H9 (cell line): ENCODE results near the gene KLF11. TPM values are rescaled to one million over a fixed set of nuclear protein-coding genes. Genes with fewer than 3 reads are reported as not detected.

Source experiments
- DNase-seq: peaks from one replicate; pipeline ENCODE4 v3.0.0-alpha.2; 2017
- H2AFZ ChIP-seq: one replicate; pipeline ENCODE4 v1.6.1; 2013; ENCODE audit warnings: mild to moderate bottlenecking, low read length, control low read depth, moderate library complexity
- H2AK5ac ChIP-seq: 2 replicates; pipeline ENCODE4 v1.6.1; 2013; ENCODE audit warnings: low read length, control low read depth, mixed read lengths; ENCODE audit not compliant: insufficient read length
- H2BK120ac ChIP-seq: one replicate; pipeline ENCODE4 v1.6.1; 2013; ENCODE audit warnings: low read depth, mild to moderate bottlenecking, low read length, control low read depth, inconsistent platforms; ENCODE audit not compliant: poor library complexity, severe bottlenecking
- H2BK12ac ChIP-seq: 2 replicates; pipeline ENCODE4 v1.6.1; 2013; ENCODE audit warnings: low read length, control low read depth, mixed read lengths, low read depth; ENCODE audit not compliant: insufficient read length
- H2BK15ac ChIP-seq: 2 replicates; pipeline ENCODE4 v1.6.1; 2013; ENCODE audit warnings: low read depth, low read length, control low read depth
- H2BK20ac ChIP-seq: one replicate; pipeline ENCODE4 v1.6.1; 2013; ENCODE audit warnings: low read depth, mild to moderate bottlenecking, low read length, control low read depth, inconsistent platforms; ENCODE audit not compliant: poor library complexity, severe bottlenecking
- H2BK5ac ChIP-seq: 2 replicates; pipeline ENCODE4 v1.6.1; 2013; ENCODE audit warnings: low read length, control low read depth, mixed read lengths; ENCODE audit not compliant: insufficient read length
- H3K14ac ChIP-seq: 2 replicates; pipeline ENCODE4 v1.6.1; 2013; ENCODE audit warnings: low read length, control low read depth; ENCODE audit not compliant: insufficient read depth
- H3K18ac ChIP-seq: 2 replicates; pipeline ENCODE4 v1.6.1; 2013; ENCODE audit warnings: low read depth, mild to moderate bottlenecking, mixed read lengths, low read length, control low read depth; ENCODE audit not compliant: insufficient read length
- H3K23ac ChIP-seq: 2 replicates; pipeline ENCODE4 v1.6.1; 2013; ENCODE audit warnings: low read length, control low read depth, mixed read lengths, low read depth; ENCODE audit not compliant: insufficient read length
- H3K23me2 ChIP-seq: 2 replicates; pipeline ENCODE4 v1.6.1; 2013; ENCODE audit warnings: low read depth, mild to moderate bottlenecking, mixed read lengths, low read length, control low read depth; ENCODE audit not compliant: insufficient read length, poor library complexity, severe bottlenecking
- H3K27ac ChIP-seq: 2 replicates; pipeline ENCODE4 v1.5.1; 2013; ENCODE audit warnings: low read length, control low read depth, mixed read lengths, low read depth; ENCODE audit not compliant: insufficient read length
- H3K27me3 ChIP-seq: 2 replicates; pipeline ENCODE4 v1.6.1; 2013; ENCODE audit warnings: low read length, control low read depth, inconsistent platforms; ENCODE audit not compliant: insufficient read depth
- H3K4ac ChIP-seq: 2 replicates; pipeline ENCODE4 v1.6.1; 2013; ENCODE audit warnings: low read depth, mild to moderate bottlenecking, control low read depth, inconsistent platforms, low read length, moderate library complexity
- H3K4me1 ChIP-seq: 2 replicates; pipeline ENCODE4 v1.6.1; 2013; ENCODE audit warnings: low read length, control low read depth, inconsistent platforms; ENCODE audit not compliant: insufficient read depth
- H3K4me2 ChIP-seq: 2 replicates; pipeline ENCODE4 v1.6.1; 2013; ENCODE audit warnings: low read length, control low read depth, mixed read lengths; ENCODE audit not compliant: insufficient read length, insufficient read depth
- H3K56ac ChIP-seq: 2 replicates; pipeline ENCODE4 v1.6.1; 2013; ENCODE audit warnings: low read depth, mild to moderate bottlenecking, mixed read lengths, low read length, control low read depth; ENCODE audit not compliant: insufficient read length
- H3K79me1 ChIP-seq: 2 replicates; pipeline ENCODE4 v1.6.1; 2013; ENCODE audit warnings: low read depth, mild to moderate bottlenecking, moderate library complexity, low read length, control low read depth, inconsistent platforms; ENCODE audit not compliant: insufficient read depth, poor library complexity, severe bottlenecking
- H3K79me2 ChIP-seq: 2 replicates; pipeline ENCODE4 v1.6.1; 2013; ENCODE audit warnings: low read length, control low read depth, inconsistent platforms; ENCODE audit not compliant: insufficient read depth
- H3K9ac ChIP-seq: 2 replicates; pipeline ENCODE4 v1.6.1; 2013; ENCODE audit warnings: low read length, control low read depth, mixed read lengths; ENCODE audit not compliant: insufficient read length; ENCODE audit errors: extremely low read depth
- H3K9me3 ChIP-seq: one replicate; pipeline ENCODE4 v1.6.1; 2013; ENCODE audit warnings: low read depth, low read length, inconsistent platforms; ENCODE audit not compliant: control insufficient read depth
- H3T11ph ChIP-seq: one replicate; pipeline ENCODE4 v1.6.1; 2013; ENCODE audit warnings: mild to moderate bottlenecking, low read length, control low read depth, inconsistent platforms
- H4K20me1 ChIP-seq: one replicate; pipeline ENCODE4 v1.6.1; 2013; ENCODE audit not compliant: control insufficient read depth, insufficient read length, insufficient read depth
- H4K5ac ChIP-seq: 2 replicates; pipeline ENCODE4 v1.6.1; 2013; ENCODE audit warnings: low read depth, mild to moderate bottlenecking, mixed read lengths, low read length, control low read depth; ENCODE audit not compliant: insufficient read length
- H4K8ac ChIP-seq: replicated peaks from 2 replicates; pipeline ENCODE4 v1.6.1; 2013; ENCODE audit warnings: low read length, control low read depth, mixed read lengths, low read depth; ENCODE audit not compliant: insufficient read length
- H4K91ac ChIP-seq: 2 replicates; pipeline ENCODE4 v1.6.1; 2013; ENCODE audit warnings: low read depth, mild to moderate bottlenecking, moderate library complexity, mixed read lengths, low read length, control low read depth; ENCODE audit not compliant: insufficient read length
- H3K27ac Mint-ChIP-seq, 3 experiments: 2 replicates in 2 of 3; 3 replicates in 1 of 3; pipeline ENCODE4 v1.8.0; 2020 to 2021; ENCODE audit warnings: mixed read lengths in 3 of 3, mild to moderate bottlenecking in 1 of 3, moderate library complexity in 1 of 3
- H3K27me3 Mint-ChIP-seq: 2 replicates; pipeline ENCODE4 v1.8.0; 2021; ENCODE audit warnings: low read depth, mild to moderate bottlenecking, moderate library complexity, mixed read lengths
- H3K36me3 Mint-ChIP-seq, 3 experiments: 2 replicates in 2 of 3; 3 replicates in 1 of 3; pipeline ENCODE4 v1.8.0; 2020 to 2021; ENCODE audit warnings: low read depth in 3 of 3, mixed read lengths in 3 of 3; ENCODE audit not compliant: insufficient read depth in 1 of 3
- H3K4me1 Mint-ChIP-seq, 2 experiments: 2 replicates each; pipeline ENCODE4 v1.8.0; 2020; ENCODE audit warnings: mixed read lengths in 2 of 2
- H3K4me3 Mint-ChIP-seq, 2 experiments: 2 replicates in 1 of 2; 3 replicates in 1 of 2; pipeline ENCODE4 v1.8.0; 2020 to 2021; ENCODE audit warnings: mild to moderate bottlenecking in 2 of 2, mixed read lengths in 2 of 2, moderate library complexity in 1 of 2
- H3K9me3 Mint-ChIP-seq, 2 experiments: 2 replicates in 1 of 2; 3 replicates in 1 of 2; pipeline ENCODE4 v1.8.0; 2020; ENCODE audit warnings: mild to moderate bottlenecking in 2 of 2, mixed read lengths in 2 of 2, moderate library complexity in 1 of 2
- CTCF ChIP-seq: fragments of 200-600 bp; sonication (generic); conservative IDR thresholded peaks from 3 replicates; pipeline ENCODE4 v1.8.0; 2021; ENCODE audit warnings: antibody characterized with exemption, mild to moderate bottlenecking
- WGBS: extraction: QIAGEN DNeasy Blood & Tissue Kit; methylation state at CpG from one replicate; pipeline ENCODE4 v1.1.7; 2013; ENCODE audit warnings: missing lambda C conversion rate, low lambda C conversion rate, mixed read lengths; ENCODE audit not compliant: insufficient read length; ENCODE audit errors: extremely low coverage; 5-methylcytosine and 5-hydroxymethylcytosine counted together
- total RNA-seq: library from RNA; stranded (reverse); gene quantifications from 2 replicates; pipeline ENCODE4 v1.2.1, GENCODE V29; 2021

The KLF11 gene
- total RNA-seq, 1 experiment from 2014 or later: 15.5 TPM

- no peak for DNase-seq
- Histone ChIP-seq H3K14ac (no peak overlapping the region), H2AK5ac (no peak overlapping the region), H3K79me1 (no peaks in the 10 kb centered on the region), H3K4ac (no peak overlapping the region), H3K9me3 (no peaks in the 10 kb centered on the region), H2BK12ac (no peak overlapping the region), H3K79me2 (no peaks in the 10 kb centered on the region), H3K23me2 (no peaks in the 10 kb centered on the region), H4K20me1 (no peaks in the 10 kb centered on the region), H2BK5ac (no peak overlapping the region), H3T11ph (no peak overlapping the region), H3K4me2 (no peak overlapping the region), H2AFZ (no peak overlapping the region), H4K91ac (no peak overlapping the region), H2BK120ac (no peak overlapping the region), H2BK20ac (no peak overlapping the region), H4K8ac (no peak overlapping the region), H3K18ac (no peak overlapping the region), H3K23ac (no peak overlapping the region), H3K27me3 (no peaks in the 10 kb centered on the region), H3K4me1 (no peaks in the 10 kb centered on the region; the same call in 1 of the 2 replicates), H2BK15ac (no peak overlapping the region), H3K56ac (no peak overlapping the region), H4K5ac (no peak overlapping the region), H3K27ac (no peak overlapping the region), H3K9ac (no peak overlapping the region)
- WGBS: no CpG with 5 or more reads among the region's 5 CpGs
- Mint-ChIP-seq H3K36me3 (no peaks in the 10 kb centered on the region), H3K4me3 (no peak overlapping the region), H3K9me3 (no peaks in the 10 kb centered on the region), H3K4me1 (peaks cover 6 to 19% of the 10 kb centered on the region in 2 experiments), H3K27me3 (no peaks in the 10 kb centered on the region; the same call in 1 of the 2 replicates), H3K27ac (no peak overlapping the region; a peak in 1 of 7 replicates)
- no peak for TF ChIP-seq CTCF
These were observed 38.9 kb upstream of the KLF11 start for GRCh38 chr2:10004401-10004800.
